H9 (cell line): ENCODE measurements around the gene ZNF296. TPM values are rescaled to one million over a fixed set of nuclear protein-coding genes. Genes with fewer than 3 reads are reported as not detected.

Experiments
- DNase-seq: peaks from one replicate; pipeline ENCODE4 v3.0.0-alpha.2; 2017
- H2AFZ ChIP-seq: one replicate; pipeline ENCODE4 v1.6.1; 2013; ENCODE audit warnings: mild to moderate bottlenecking, low read length, control low read depth, moderate library complexity
- H2AK5ac ChIP-seq: 2 replicates; pipeline ENCODE4 v1.6.1; 2013; ENCODE audit warnings: low read length, control low read depth, mixed read lengths; ENCODE audit not compliant: insufficient read length
- H2BK120ac ChIP-seq: one replicate; pipeline ENCODE4 v1.6.1; 2013; ENCODE audit warnings: low read depth, mild to moderate bottlenecking, low read length, control low read depth, inconsistent platforms; ENCODE audit not compliant: poor library complexity, severe bottlenecking
- H2BK12ac ChIP-seq: 2 replicates; pipeline ENCODE4 v1.6.1; 2013; ENCODE audit warnings: low read length, control low read depth, mixed read lengths, low read depth; ENCODE audit not compliant: insufficient read length
- H2BK15ac ChIP-seq: 2 replicates; pipeline ENCODE4 v1.6.1; 2013; ENCODE audit warnings: low read depth, low read length, control low read depth
- H2BK20ac ChIP-seq: one replicate; pipeline ENCODE4 v1.6.1; 2013; ENCODE audit warnings: low read depth, mild to moderate bottlenecking, low read length, control low read depth, inconsistent platforms; ENCODE audit not compliant: poor library complexity, severe bottlenecking
- H2BK5ac ChIP-seq: 2 replicates; pipeline ENCODE4 v1.6.1; 2013; ENCODE audit warnings: low read length, control low read depth, mixed read lengths; ENCODE audit not compliant: insufficient read length
- H3K14ac ChIP-seq: 2 replicates; pipeline ENCODE4 v1.6.1; 2013; ENCODE audit warnings: low read length, control low read depth; ENCODE audit not compliant: insufficient read depth
- H3K18ac ChIP-seq: 2 replicates; pipeline ENCODE4 v1.6.1; 2013; ENCODE audit warnings: low read depth, mild to moderate bottlenecking, mixed read lengths, low read length, control low read depth; ENCODE audit not compliant: insufficient read length
- H3K23ac ChIP-seq: 2 replicates; pipeline ENCODE4 v1.6.1; 2013; ENCODE audit warnings: low read length, control low read depth, mixed read lengths, low read depth; ENCODE audit not compliant: insufficient read length
- H3K23me2 ChIP-seq: 2 replicates; pipeline ENCODE4 v1.6.1; 2013; ENCODE audit warnings: low read depth, mild to moderate bottlenecking, mixed read lengths, low read length, control low read depth; ENCODE audit not compliant: insufficient read length, poor library complexity, severe bottlenecking
- H3K27ac ChIP-seq: 2 replicates; pipeline ENCODE4 v1.5.1; 2013; ENCODE audit warnings: low read length, control low read depth, mixed read lengths, low read depth; ENCODE audit not compliant: insufficient read length
- H3K27me3 ChIP-seq: 2 replicates; pipeline ENCODE4 v1.6.1; 2013; ENCODE audit warnings: low read length, control low read depth, inconsistent platforms; ENCODE audit not compliant: insufficient read depth
- H3K4ac ChIP-seq: 2 replicates; pipeline ENCODE4 v1.6.1; 2013; ENCODE audit warnings: low read depth, mild to moderate bottlenecking, control low read depth, inconsistent platforms, low read length, moderate library complexity
- H3K4me1 ChIP-seq: 2 replicates; pipeline ENCODE4 v1.6.1; 2013; ENCODE audit warnings: low read length, control low read depth, inconsistent platforms; ENCODE audit not compliant: insufficient read depth
- H3K4me2 ChIP-seq: 2 replicates; pipeline ENCODE4 v1.6.1; 2013; ENCODE audit warnings: low read length, control low read depth, mixed read lengths; ENCODE audit not compliant: insufficient read length, insufficient read depth
- H3K56ac ChIP-seq: 2 replicates; pipeline ENCODE4 v1.6.1; 2013; ENCODE audit warnings: low read depth, mild to moderate bottlenecking, mixed read lengths, low read length, control low read depth; ENCODE audit not compliant: insufficient read length
- H3K79me1 ChIP-seq: 2 replicates; pipeline ENCODE4 v1.6.1; 2013; ENCODE audit warnings: low read depth, mild to moderate bottlenecking, moderate library complexity, low read length, control low read depth, inconsistent platforms; ENCODE audit not compliant: insufficient read depth, poor library complexity, severe bottlenecking
- H3K79me2 ChIP-seq: 2 replicates; pipeline ENCODE4 v1.6.1; 2013; ENCODE audit warnings: low read length, control low read depth, inconsistent platforms; ENCODE audit not compliant: insufficient read depth
- H3K9ac ChIP-seq: 2 replicates; pipeline ENCODE4 v1.6.1; 2013; ENCODE audit warnings: low read length, control low read depth, mixed read lengths; ENCODE audit not compliant: insufficient read length; ENCODE audit errors: extremely low read depth
- H3K9me3 ChIP-seq: one replicate; pipeline ENCODE4 v1.6.1; 2013; ENCODE audit warnings: low read depth, low read length, inconsistent platforms; ENCODE audit not compliant: control insufficient read depth
- H3T11ph ChIP-seq: one replicate; pipeline ENCODE4 v1.6.1; 2013; ENCODE audit warnings: mild to moderate bottlenecking, low read length, control low read depth, inconsistent platforms
- H4K20me1 ChIP-seq: one replicate; pipeline ENCODE4 v1.6.1; 2013; ENCODE audit not compliant: control insufficient read depth, insufficient read length, insufficient read depth
- H4K5ac ChIP-seq: 2 replicates; pipeline ENCODE4 v1.6.1; 2013; ENCODE audit warnings: low read depth, mild to moderate bottlenecking, mixed read lengths, low read length, control low read depth; ENCODE audit not compliant: insufficient read length
- H4K8ac ChIP-seq: replicated peaks from 2 replicates; pipeline ENCODE4 v1.6.1; 2013; ENCODE audit warnings: low read length, control low read depth, mixed read lengths, low read depth; ENCODE audit not compliant: insufficient read length
- H4K91ac ChIP-seq: 2 replicates; pipeline ENCODE4 v1.6.1; 2013; ENCODE audit warnings: low read depth, mild to moderate bottlenecking, moderate library complexity, mixed read lengths, low read length, control low read depth; ENCODE audit not compliant: insufficient read length
- H3K27ac Mint-ChIP-seq, 3 experiments: 2 replicates in 2 of 3; 3 replicates in 1 of 3; pipeline ENCODE4 v1.8.0; 2020 to 2021; ENCODE audit warnings: mixed read lengths in 3 of 3, mild to moderate bottlenecking in 1 of 3, moderate library complexity in 1 of 3
- H3K27me3 Mint-ChIP-seq: 2 replicates; pipeline ENCODE4 v1.8.0; 2021; ENCODE audit warnings: low read depth, mild to moderate bottlenecking, moderate library complexity, mixed read lengths
- H3K36me3 Mint-ChIP-seq, 3 experiments: 2 replicates in 2 of 3; 3 replicates in 1 of 3; pipeline ENCODE4 v1.8.0; 2020 to 2021; ENCODE audit warnings: low read depth in 3 of 3, mixed read lengths in 3 of 3; ENCODE audit not compliant: insufficient read depth in 1 of 3
- H3K4me1 Mint-ChIP-seq, 2 experiments: 2 replicates each; pipeline ENCODE4 v1.8.0; 2020; ENCODE audit warnings: mixed read lengths in 2 of 2
- H3K4me3 Mint-ChIP-seq, 2 experiments: 2 replicates in 1 of 2; 3 replicates in 1 of 2; pipeline ENCODE4 v1.8.0; 2020 to 2021; ENCODE audit warnings: mild to moderate bottlenecking in 2 of 2, mixed read lengths in 2 of 2, moderate library complexity in 1 of 2
- H3K9me3 Mint-ChIP-seq, 2 experiments: 2 replicates in 1 of 2; 3 replicates in 1 of 2; pipeline ENCODE4 v1.8.0; 2020; ENCODE audit warnings: mild to moderate bottlenecking in 2 of 2, mixed read lengths in 2 of 2, moderate library complexity in 1 of 2
- WGBS: extraction: QIAGEN DNeasy Blood & Tissue Kit; methylation state at CpG from one replicate; pipeline ENCODE4 v1.1.7; 2013; ENCODE audit warnings: missing lambda C conversion rate, low lambda C conversion rate, mixed read lengths; ENCODE audit not compliant: insufficient read length; ENCODE audit errors: extremely low coverage; 5-methylcytosine and 5-hydroxymethylcytosine counted together
- total RNA-seq: library from RNA; stranded (reverse); gene quantifications from 2 replicates; pipeline ENCODE4 v1.2.1, GENCODE V29; 2021
- TF ChIP-seq, protein P1 (sequence below): fragments of 200-600 bp; sonication (generic); conservative IDR thresholded peaks from 3 replicates; pipeline ENCODE4 v1.8.0; 2021; ENCODE audit warnings: antibody characterized with exemption, mild to moderate bottlenecking

ZNF296 gene
- total RNA-seq, 1 experiment from 2014 or later: 14.8 TPM

DNA sequence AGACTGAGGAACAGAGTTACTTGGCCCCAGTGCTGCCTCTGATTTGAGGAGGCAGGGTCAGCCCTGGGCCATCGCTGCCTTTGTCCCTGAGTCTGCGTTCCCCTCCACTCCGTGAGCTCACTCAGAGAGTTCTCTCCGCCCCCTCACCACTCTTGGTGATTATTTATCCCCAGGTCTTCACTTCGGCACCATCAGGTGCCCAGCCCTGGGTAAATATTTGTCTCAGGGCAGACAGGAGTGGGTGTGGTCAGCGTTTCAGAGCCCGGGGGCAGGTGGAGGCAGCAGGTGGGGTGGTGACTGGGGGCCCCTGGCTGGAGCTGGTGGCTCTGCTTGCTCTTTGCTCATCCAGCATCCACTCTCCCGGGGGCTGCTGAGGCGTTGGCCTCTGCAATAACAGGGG, 37.4 kb upstream of the ZNF296 start:
- peaks cover 12% of the 10 kb centered on the region; the same call in 1 of the 2 replicates for H3K79me2 ChIP-seq

More for the DNA sequence above, 37.4 kb upstream of the ZNF296 start:
- Histone ChIP-seq H2BK20ac (no peak overlapping the region), H4K91ac (no peak overlapping the region), H3K9me3 (no peaks in the 10 kb centered on the region), H3K4me1 (no peaks in the 10 kb centered on the region; the same call in 1 of the 2 replicates), H2BK5ac (no peak overlapping the region), H3K18ac (no peak overlapping the region), H4K5ac (no peak overlapping the region), H2BK120ac (no peak overlapping the region), H4K8ac (no peak overlapping the region), H3K14ac (no peak overlapping the region), H2AK5ac (no peak overlapping the region), H3K56ac (no peak overlapping the region), H4K20me1 (peaks cover 8% of the 10 kb centered on the region), H2BK15ac (no peak overlapping the region), H3K9ac (no peak overlapping the region), H2AFZ (no peak overlapping the region), H3K23ac (no peak overlapping the region), H3K27me3 (no peaks in the 10 kb centered on the region), H3T11ph (no peak overlapping the region), H3K4me2 (no peak overlapping the region), H3K79me1 (no peaks in the 10 kb centered on the region), H3K4ac (no peak overlapping the region), H2BK12ac (no peak overlapping the region), H3K23me2 (no peaks in the 10 kb centered on the region), H3K27ac (no peak overlapping the region)
- H3K27me3 Mint-ChIP-seq: no peaks in the 10 kb centered on the region
- TF ChIP-seq, protein P1, sequence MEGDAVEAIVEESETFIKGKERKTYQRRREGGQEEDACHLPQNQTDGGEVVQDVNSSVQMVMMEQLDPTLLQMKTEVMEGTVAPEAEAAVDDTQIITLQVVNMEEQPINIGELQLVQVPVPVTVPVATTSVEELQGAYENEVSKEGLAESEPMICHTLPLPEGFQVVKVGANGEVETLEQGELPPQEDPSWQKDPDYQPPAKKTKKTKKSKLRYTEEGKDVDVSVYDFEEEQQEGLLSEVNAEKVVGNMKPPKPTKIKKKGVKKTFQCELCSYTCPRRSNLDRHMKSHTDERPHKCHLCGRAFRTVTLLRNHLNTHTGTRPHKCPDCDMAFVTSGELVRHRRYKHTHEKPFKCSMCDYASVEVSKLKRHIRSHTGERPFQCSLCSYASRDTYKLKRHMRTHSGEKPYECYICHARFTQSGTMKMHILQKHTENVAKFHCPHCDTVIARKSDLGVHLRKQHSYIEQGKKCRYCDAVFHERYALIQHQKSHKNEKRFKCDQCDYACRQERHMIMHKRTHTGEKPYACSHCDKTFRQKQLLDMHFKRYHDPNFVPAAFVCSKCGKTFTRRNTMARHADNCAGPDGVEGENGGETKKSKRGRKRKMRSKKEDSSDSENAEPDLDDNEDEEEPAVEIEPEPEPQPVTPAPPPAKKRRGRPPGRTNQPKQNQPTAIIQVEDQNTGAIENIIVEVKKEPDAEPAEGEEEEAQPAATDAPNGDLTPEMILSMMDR: no peak
- no CpG with 5 or more reads among the region's 9 CpGs for WGBS
- DNase-seq: no peak
- H3K9me3 Mint-ChIP-seq: no peaks in the 10 kb centered on the region
- H3K4me1 Mint-ChIP-seq: peaks cover 12 to 37% of the 10 kb centered on the region in 2 experiments
- H3K27ac Mint-ChIP-seq: no peak overlapping the region; a peak in 2 of 7 replicates
- peaks cover 0 to 4% (median 0%) of the 10 kb centered on the region in 3 experiments; a peak in 2 of 7 replicates for H3K36me3 Mint-ChIP-seq
- H3K4me3 Mint-ChIP-seq: no peak overlapping the region
